Adrenal gland (tissue), 12 donors: Measurements from ENCODE around the gene ZXDC. TPM values are rescaled to one million over a fixed set of nuclear protein-coding genes. Genes with fewer than 3 reads are reported as not detected.

Experiments used
- DNase-seq, 7 donors: peaks; one replicate each; pipeline ENCODE4 v3.0.0-alpha.2; 2019 to 2020
- H3K27ac ChIP-seq, 5 donors: fragments of 200-600 bp; sonication (generic) in 4 of 5; 1 replicate in 3 of 5; 2 replicates in 2 of 5; pipeline versions ENCODE4 v1.5.1 to v1.8.0; 2016 to 2020; ENCODE audit warnings: mild to moderate bottlenecking in 1 of 5
- H3K27me3 ChIP-seq: fragments of 200-600 bp; 2 replicates; pipeline ENCODE4 v1.8.0; 2021
- H3K36me3 ChIP-seq, 2 donors: fragments of 200-600 bp; replicated peaks in 1 of 2; 1 replicate in 1 of 2; 2 replicates in 1 of 2; pipeline versions ENCODE4 v1.5.1 to v1.8.0; 2018 to 2022
- H3K4me1 ChIP-seq, 2 donors: fragments of 200-600 bp; replicated peaks in 1 of 2; 1 replicate in 1 of 2; 2 replicates in 1 of 2; pipeline versions ENCODE4 v1.5.1 to v1.8.0; 2018 to 2021
- H3K4me3 ChIP-seq, 4 donors: fragments of 200-600 bp; sonication (generic) in 3 of 4; one replicate each; pipeline ENCODE4 v1.5.1; 2016 to 2018
- H3K9me3 ChIP-seq, 3 donors: fragments of 200-600 bp; sonication (generic) in 1 of 3; replicated peaks in 1 of 3; 1 replicate in 2 of 3; 2 replicates in 1 of 3; pipeline versions ENCODE4 v1.5.1 to v1.8.0; 2016 to 2021
- CTCF ChIP-seq, 6 experiments: fragments of 450-650 bp in 4 of 6; fragments of 200-600 bp in 2 of 6; sonication (generic) in 1 of 6; IDR thresholded peaks; 1 replicate in 5 of 6; 2 replicates in 1 of 6; pipeline versions ENCODE4 v1.5.1 to v1.8.0; 2016 to 2021; ENCODE audit warnings: antibody characterized with exemption in 6 of 6, mild to moderate bottlenecking in 2 of 6, moderate library complexity in 1 of 6
- POLR2A ChIP-seq, 2 donors: fragments of 450-650 bp; IDR thresholded peaks; one replicate each; pipeline ENCODE4 v1.6.1; 2017; ENCODE audit warnings: antibody characterized with exemption in 2 of 2, mild to moderate bottlenecking in 2 of 2, moderate library complexity in 1 of 2
- WGBS, 4 donors: extraction: QIAGEN DNeasy Blood & Tissue Kit in 2 of 4; methylation state at CpG; one replicate each; pipeline versions ENCODE4 v1.1.5 to v1.1.7; 2013 to 2017; 5-methylcytosine and 5-hydroxymethylcytosine counted together
- intact Hi-C, 2 donors: fragments of 100-400 bp; cut with DNase I; formaldehyde crosslinking; loops; one replicate each; pipeline versions ENCODE4 v1.14.1 to v1.15.0; 2022 to 2023
- polyA plus RNA-seq, 3 donors: library from polyadenylated mRNA; stranded (reverse); fragments of 200-250 nt in 2 of 3; fragments of 350-450 nt in 1 of 3; fragmentation: Illumina TruSeq in 1 of 3; extraction: RNeasy Lipid Tissue Mini Kit (QIAGEN cat#74804) in 1 of 3; gene quantifications; one replicate each; pipeline ENCODE4 v1.2.3, GENCODE V29; 2013 to 2014
- total RNA-seq, 9 donors: library from RNA; depleted of rRNA in 4 of 9; stranded (reverse); fragments of >200 nt in 4 of 9; fragments of 120-200 nt in 1 of 9; fragmentation: NEBNext Ultra II Directional in 1 of 9; extraction: Animal tissue kit (Norgen Biotek cat#: 25700) in 1 of 9; gene quantifications; one replicate each; pipeline versions ENCODE4 v1.1.0 to v1.2.4, GENCODE V29; 2013 to 2023
- donor health status: healthy with polysubstance abuse.
- donor health status: Bipolar disorder and iron deficiency.
- donor health status: DM: yes; HTN: yes; CAD: no.
- donor health status: DM: no; HTN: no; CAD: no.
- donor health status: DM: no; HTN: no; CAD: no.
- donor health status: DM: yes; HTN: yes; CAD: no.

ZXDC gene
- total and polyA plus RNA-seq, 12 donors = 16.4 to 45.2 (median 30.3) TPM

GRCh38 chr3:126433496-126434263 lies 42.0 kb downstream of the ZXDC start:
- intact Hi-C loops = no loop called here
- TF ChIP-seq CTCF (IDR thresholded peaks at IDR 0.05) (no peak), POLR2A (IDR thresholded peaks at IDR 0.05) (no peak)
- H3K9me3 ChIP-seq = no peaks in the 10 kb centered on the region
- H3K27me3 ChIP-seq = no peaks in the 10 kb centered on the region
- no peaks in the 10 kb centered on the region for H3K4me1 ChIP-seq
- peaks cover 0 to 21% of the 10 kb centered on the region in 2 donors for H3K36me3 ChIP-seq
- no peak overlapping the region for H3K27ac ChIP-seq
- no peak overlapping the region for H3K4me3 ChIP-seq
- 87 to 94% (median 91%) methylated on average over 8 to 13 of the region's 13 CpGs for WGBS, 4 donors
- DNase-seq = peak in 3 of 7 donors; percentile 25 to 51 (median 35)

GRCh38 chr3:126433105-126433430 lies 42.6 kb downstream of the ZXDC start:
- Histone ChIP-seq H3K36me3 (peaks cover 0 to 15% of the 10 kb centered on the region in 2 donors), H3K9me3 (no peaks in the 10 kb centered on the region), H3K27ac (no peak overlapping the region), H3K4me1 (no peaks in the 10 kb centered on the region), H3K27me3 (no peaks in the 10 kb centered on the region), H3K4me3 (no peak overlapping the region)
- no peak for DNase-seq
- intact Hi-C loops = no loop called here
- TF ChIP-seq POLR2A (IDR thresholded peaks at IDR 0.05) (no peak), CTCF (IDR thresholded peaks at IDR 0.05) (no peak)
- WGBS, 4 donors = 95 to 100% (median 99%) methylated on average over 2 to 6 of the region's 6 CpGs

DNA sequence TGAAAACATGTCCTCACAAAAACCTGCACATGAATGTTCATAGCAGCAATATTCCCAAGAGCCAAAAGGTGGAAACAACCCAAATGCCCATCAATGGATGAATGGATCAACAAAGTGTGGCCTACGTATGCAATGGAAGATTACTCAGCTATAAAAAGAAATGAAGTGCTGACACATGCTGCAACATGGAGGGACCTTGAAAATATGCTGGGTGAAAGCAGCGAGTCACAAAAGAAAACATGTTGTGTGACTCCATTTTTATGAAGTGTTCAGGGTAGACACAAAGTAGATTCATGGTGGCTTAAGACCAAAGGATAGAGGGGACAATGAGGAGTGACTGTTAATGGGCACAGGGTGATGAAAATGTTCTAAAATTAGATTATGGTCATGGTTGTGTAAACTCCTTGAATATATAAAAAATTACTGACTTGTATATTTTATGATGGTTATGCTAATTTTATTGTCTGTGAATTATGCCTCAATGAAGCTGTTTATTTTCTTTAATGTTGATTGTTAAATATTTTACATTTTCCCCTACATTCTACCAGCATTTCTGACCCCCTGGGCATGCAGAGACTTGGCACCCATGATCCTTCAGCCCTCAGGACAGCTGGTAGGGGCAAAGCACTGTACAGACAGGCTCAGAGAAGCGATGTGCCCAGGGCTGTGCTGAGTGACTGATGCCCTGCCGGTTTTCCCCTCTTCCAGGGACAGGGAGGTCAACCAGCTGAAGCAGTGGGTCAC lies 43.2 kb downstream of the ZXDC start:
- no peaks in the 10 kb centered on the region for H3K27me3 ChIP-seq
- H3K27ac ChIP-seq = no peak overlapping the region
- TF ChIP-seq CTCF (IDR thresholded peaks at IDR 0.05) (no peak), POLR2A (IDR thresholded peaks at IDR 0.05) (no peak)
- intact Hi-C loops = no loop called here
- H3K9me3 ChIP-seq = no peaks in the 10 kb centered on the region
- DNase-seq = peak in 3 of 7 donors; percentile 15 to 43 (median 35)
- WGBS, 4 donors = 59 to 72% (median 68%) methylated on average over 2 to 4 of the region's 4 CpGs
- H3K36me3 ChIP-seq = peaks cover 0 to 9% of the 10 kb centered on the region in 2 donors
- H3K4me3 ChIP-seq = no peak overlapping the region
- H3K4me1 ChIP-seq = no peaks in the 10 kb centered on the region

DNA sequence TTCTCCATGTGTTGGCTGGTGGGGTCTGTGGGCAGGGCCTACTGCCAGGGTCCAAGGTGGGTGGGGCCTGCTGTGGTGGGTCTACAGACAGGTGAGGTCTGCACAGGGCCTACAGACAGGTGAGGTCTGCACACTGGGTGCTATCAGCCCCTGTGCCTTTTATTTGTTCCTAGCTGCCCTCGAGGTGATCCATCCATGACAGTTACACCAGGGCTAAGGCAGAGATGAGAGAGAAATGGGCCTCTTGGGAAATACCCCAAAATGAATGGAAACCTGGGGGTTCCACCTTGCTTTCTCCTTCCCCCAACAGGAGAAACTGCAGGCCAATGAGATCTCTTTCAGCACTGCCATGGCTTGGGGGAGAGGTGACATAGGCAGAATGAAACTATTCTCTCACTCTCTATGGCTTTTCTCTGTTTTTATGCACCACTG lies 44.6 kb downstream of the ZXDC start:
- Histone ChIP-seq H3K4me3 (no peak overlapping the region), H3K36me3 (peaks cover 0 to under 1% of the 10 kb centered on the region in 2 donors), H3K27me3 (no peaks in the 10 kb centered on the region), H3K4me1 (no peaks in the 10 kb centered on the region), H3K9me3 (peaks cover 0 to 5% (median 0%) of the 10 kb centered on the region in 3 donors), H3K27ac (no peak overlapping the region)
- peak in 1 of 7 donors; percentile 41 for DNase-seq
- intact Hi-C loops = no loop called here
- 100% methylated on average over 1 of the region's 1 CpG for WGBS, 4 donors
- no peak for TF ChIP-seq POLR2A (IDR thresholded peaks at IDR 0.05)
- TF ChIP-seq CTCF (IDR thresholded peaks at IDR 0.05) = no peak
